ENCODE measurements around the gene MTUS2.

GRCh38 chr13:29484796-29485195 is 664.7 kb downstream of the MTUS2 start:
- TF ChIP-seq, protein P1, sequence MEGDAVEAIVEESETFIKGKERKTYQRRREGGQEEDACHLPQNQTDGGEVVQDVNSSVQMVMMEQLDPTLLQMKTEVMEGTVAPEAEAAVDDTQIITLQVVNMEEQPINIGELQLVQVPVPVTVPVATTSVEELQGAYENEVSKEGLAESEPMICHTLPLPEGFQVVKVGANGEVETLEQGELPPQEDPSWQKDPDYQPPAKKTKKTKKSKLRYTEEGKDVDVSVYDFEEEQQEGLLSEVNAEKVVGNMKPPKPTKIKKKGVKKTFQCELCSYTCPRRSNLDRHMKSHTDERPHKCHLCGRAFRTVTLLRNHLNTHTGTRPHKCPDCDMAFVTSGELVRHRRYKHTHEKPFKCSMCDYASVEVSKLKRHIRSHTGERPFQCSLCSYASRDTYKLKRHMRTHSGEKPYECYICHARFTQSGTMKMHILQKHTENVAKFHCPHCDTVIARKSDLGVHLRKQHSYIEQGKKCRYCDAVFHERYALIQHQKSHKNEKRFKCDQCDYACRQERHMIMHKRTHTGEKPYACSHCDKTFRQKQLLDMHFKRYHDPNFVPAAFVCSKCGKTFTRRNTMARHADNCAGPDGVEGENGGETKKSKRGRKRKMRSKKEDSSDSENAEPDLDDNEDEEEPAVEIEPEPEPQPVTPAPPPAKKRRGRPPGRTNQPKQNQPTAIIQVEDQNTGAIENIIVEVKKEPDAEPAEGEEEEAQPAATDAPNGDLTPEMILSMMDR (IDR thresholded peaks at IDR 0.05) = no peak
- TF ChIP-seq ZFX (IDR thresholded peaks at IDR 0.05; ENCODE audit: borderline replicate concordance) = no peak

Data from 22Rv1 (cell line).